HG03520 (cell line): ENCODE results near the gene LRP5.

ENCODE experiments used
- ATAC-seq: cut with Tn5 transposase; IDR thresholded peaks from one replicate; pipeline ENCODE4 v1.9.1; 2021; ENCODE audit warnings: mild to moderate bottlenecking, moderate library complexity; ENCODE audit not compliant: unreplicated experiment

Gene LRP5

DNA sequence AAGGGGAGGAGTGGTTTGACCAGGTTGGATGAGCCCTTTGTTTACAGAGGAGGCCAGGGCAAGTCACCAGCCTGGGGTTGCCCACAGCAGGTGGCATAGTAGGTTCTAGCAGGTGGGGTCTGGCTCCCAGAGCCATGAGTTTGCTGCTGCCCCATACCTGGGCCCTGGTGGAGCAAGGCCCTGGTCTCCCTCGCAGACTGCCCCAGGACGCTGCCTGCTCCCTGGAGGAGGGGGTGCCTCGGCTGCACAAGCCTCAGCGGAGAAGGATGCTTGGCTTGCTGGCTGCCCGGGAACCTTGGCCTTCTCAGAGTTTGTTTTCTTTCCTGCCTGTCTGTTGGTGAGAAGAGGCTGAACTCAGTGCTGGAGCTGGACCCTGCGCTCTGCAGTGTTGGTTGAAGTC is 54.9 kb downstream of the LRP5 start:
- ATAC-seq, result no peak

DNA sequence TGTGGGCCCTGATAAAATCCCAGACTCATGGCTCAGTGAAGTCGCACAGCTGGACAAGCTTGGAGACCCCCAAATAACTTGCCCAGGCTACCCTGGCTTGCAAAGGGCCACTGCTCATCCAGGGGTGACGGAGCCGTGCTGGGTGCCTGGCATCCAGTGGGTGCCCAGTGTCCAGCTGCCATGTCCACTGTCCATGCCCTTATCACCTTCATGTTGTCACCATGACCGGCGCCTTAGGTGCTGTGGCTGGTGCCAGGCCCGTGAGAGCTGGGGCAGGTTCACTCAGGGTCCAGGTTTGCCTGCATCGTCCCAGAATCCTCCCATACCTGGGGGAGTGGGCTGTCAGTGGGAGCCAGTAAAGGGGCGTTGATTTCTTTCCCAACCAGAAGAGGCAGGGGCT is 57.4 kb downstream of the LRP5 start:
- no peak for ATAC-seq

DNA sequence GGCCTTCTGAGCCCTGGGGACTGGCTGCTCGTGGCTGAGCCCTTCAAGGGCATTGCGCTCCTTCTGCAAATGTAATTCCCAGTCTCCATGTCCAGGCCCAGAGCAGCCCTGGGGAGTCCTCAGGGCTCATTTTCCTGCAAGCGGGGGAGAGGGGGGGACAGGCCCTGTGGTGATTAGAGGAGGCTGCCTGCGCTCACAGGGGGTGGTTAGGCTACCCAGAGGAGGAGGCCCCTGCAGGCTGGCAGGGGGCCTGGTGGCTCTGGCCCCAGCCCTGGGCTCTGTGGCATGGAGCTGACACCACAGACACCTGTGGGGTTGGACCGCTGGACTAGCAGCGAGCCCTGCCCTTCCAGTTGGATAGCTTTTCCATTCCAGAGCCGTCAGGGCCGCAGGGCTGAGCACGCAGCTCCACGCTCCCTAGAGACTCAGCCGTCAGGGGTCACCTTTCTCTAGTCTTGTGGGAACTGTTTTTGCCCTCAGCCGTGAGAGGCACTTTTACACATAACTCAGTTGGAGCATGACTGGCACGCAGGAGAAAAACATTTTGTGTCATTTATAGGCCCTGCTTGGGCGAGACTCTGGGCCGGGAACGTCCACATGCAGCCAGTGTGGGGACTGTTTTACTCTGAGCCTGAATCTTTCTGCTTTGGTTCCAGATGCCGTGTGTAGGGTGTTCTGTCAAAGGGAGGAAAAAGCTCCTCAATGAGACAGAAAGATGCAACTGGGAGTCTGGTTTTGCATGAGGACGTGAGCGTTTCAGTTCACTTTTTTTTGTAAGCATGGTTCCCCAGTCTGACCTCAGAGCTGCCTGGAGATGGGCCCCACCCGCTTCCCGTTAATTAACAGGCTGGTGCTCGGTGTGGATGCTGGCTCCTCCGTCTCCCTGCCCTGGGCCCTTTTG is 58.1 kb downstream of the LRP5 start:
- ATAC-seq, result no peak

DNA sequence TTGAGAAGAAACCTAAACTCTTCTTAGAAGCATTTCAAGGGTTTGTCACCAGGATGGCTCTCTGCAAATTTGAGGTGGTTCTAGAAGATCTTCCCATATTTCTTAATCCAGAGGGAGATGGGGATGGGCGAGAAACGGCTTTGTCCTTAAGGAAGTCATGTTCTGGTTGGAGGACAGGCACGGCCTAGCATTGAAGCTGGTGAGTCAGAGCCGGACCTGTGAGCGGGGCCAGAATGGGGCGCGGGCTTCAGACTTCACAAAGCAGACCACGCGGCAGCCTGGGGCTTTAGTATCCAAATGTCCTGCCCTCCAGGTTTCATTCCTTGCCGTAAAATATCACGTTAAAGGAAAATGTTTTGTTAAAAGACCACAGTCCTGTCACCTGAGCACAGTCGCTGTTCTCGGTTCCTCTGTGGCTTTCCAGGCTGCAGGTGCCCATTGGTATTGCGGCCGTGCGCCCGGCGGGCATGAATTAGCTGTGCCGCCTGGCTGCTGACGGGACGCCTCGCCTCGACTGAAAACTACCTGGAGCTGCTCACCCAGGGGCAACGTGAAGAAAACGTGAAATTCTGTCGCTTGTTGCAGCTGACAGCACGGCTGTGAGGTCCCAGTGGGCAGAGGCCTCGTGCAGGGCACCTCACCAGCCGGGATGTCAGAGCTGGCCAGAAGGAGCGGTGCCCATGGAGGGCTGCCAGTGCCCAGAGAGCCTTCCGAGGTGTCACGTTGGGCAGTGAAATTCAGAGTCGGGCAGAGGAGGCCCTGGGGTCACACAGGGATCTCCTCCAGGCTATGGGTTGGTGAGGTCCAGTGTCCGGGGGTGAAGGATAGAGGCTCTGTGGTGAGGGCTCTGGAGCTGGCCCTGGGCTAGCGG is 59.0 kb downstream of the LRP5 start:
- no peak for ATAC-seq

DNA sequence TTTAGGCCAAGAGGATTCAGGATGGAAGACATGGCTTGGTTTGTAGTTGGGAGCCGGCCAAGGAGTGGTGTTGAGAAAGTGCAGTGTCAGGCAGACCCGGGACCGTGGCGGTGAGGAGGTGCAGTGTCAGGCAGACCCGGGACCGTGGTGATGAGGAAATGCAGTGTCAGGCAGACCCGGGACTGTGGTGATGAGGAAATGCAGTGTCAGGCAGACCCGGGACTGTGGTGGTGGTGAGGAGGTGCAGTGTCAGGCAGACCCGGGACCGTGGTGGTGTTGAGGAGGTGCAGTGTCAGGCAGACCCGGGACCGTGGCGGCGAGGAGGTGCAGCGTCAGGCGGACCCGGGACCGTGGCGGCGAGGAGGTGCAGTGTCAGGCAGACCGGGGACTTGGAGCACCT is 59.7 kb downstream of the LRP5 start:
- no peak for ATAC-seq

DNA sequence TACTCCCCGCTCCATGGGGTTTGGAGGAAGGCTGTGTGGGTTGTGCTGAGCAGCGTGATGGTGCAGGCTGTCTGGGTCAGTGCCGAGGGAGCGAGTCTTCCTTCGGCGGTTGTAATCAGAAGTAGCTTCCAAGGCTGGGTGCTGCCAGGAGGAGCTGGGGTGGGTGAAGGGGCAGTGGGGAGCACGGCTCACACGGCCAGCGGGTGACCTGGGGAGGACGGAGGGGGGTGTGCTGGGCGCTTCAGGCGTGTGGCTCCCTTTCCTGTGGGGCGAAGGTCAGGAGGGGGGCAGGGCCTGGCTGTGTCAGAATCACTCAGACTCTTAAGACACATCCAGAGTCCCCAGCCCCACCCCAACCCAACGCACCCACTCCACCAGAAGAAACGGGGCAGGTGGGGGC is 60.2 kb downstream of the LRP5 start:
- no peak for ATAC-seq

DNA sequence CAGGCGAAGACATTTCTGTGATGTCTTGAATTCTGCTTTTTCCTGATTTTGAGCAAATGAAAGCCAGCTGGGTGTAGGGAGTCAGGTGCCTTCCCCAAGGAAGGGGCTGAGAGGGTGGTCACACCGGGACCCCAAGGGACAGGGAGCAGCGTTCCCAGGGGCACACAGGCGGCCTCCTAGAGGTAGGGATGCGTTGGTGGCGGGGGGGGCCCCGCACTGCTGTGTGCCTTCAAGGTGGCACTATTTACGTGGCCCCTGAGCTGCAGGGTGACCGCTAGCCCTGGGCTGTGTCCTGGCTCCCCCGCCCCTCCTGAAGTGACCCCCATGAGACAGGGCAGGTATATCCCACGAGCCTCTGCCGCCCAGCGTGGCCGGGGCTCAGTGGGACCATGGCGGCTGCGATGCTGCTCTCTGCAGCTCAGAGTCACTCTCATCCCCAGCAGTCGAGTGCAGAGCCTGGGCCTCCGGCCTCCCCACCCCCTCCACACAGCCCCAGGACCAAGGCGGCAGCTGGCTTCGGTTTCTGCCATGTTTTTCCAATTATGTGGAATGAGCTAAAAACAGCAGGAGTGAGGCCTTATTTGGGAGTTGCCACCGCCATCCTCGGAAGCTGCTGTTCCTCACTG is 60.9 kb downstream of the LRP5 start:
- ATAC-seq, result no peak

DNA sequence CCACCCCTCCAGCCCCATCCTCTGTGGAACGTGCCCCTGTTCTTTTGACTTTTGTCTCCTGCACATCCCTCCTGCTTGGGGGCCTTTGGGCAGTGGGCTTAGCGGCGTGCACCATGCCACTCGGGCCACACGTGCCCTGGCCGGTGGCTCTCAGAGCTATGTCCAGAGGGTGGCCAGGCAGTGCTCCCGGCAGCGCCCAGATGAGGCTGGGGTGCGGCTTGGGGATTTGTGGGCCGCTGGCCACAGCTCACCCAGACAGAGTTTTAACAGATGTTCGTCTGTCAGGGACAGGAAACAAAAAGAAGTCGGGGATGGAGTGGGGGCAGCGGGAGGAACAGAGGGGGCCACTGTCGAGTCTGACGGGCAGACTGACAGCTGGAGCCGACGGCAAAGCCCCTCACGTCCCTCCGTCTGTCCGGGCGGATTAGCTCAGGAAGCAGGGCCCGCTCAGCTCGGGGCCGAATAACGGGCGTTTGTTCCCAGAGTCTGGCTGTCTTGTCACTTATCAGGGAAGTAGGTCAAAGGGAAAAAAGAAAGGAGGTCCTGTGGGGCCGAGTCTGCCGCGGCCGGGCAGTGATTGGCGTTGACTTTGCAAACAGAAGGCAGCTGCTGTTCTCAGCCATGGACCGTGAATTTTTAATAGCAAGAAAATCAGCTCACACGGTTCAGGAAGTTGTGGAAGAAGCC is 61.6 kb downstream of the LRP5 start:
- no peak for ATAC-seq

DNA sequence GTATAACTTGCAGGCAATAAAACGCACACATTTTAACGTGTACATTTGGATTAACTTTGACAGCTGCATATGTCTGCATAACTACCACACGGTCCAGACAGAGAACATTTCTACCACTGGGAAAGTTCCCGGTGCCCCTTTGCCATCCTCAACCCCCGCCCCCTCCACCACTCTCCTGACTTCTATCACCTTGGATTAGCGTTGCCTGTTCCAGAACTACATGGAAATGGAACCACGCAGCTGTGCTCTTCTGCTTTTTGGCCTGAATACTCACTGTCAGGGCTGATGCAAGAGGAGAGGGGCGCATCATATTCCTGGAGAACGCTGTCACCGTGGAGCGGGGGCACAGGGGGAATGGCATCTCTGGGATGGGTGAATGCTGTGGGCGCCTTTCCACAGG is 62.1 kb downstream of the LRP5 start:
- ATAC-seq, result no peak

DNA sequence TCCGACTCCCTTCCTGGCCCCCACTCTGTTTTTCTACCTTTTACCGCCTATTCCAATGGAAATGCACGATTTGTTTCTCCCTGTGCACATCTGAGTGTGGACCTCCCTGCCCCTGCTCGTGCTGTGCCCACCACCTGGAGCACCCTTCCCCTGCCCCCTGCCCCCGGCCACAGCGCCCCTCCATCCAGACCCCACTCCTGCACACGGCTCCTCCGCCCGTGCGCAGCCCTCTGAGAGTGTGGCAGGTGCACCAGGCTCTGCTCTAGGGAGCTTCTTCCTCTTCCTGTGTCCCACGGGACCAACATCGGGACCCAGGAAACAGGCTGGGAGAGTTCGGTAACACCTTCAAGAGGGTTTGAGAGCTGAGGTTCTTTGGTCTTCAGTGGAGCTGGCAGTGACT is 62.9 kb downstream of the LRP5 start:
- ATAC-seq, result no peak

DNA sequence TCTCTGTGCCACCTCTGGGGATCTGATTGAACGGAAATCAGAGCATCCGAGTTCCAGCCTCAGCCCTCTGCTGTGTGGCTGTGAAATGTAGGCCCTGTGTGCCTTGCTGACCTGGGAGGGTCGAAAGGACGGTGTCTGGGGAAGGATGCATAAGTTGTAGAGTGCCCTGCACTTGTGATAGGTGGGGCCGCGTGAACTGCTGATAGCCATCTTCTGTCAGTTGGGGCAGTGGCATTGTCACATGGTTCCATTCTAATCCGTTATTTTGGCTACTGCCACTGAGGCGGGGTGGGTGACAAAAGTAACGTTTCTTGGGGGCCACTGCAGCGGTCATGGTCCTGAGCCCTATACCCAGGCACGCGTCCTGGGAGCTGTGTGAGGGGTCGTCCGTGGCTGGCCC is 63.4 kb downstream of the LRP5 start:
- no peak for ATAC-seq

DNA sequence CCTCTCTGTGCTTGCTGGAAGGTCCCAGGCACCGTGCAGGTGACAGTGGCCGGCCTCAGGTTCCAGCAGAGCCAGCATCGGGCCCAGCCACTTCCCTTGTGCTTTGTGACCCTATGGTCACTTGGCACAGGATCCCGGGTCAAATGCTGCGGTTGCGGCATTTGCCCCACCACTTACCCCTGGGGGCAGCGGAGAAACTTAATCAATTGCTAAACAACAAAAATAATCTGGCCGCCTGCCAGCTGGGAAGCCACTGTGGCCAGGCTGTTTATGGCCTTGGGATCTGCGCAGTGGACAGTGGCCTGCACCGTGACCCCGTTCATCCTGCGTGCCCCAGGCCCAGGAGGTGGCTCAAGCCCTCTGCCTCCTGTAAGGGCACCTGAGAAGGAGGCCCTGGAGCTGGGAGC is 65.0 kb downstream of the LRP5 start:
- ATAC-seq, result no peak

DNA sequence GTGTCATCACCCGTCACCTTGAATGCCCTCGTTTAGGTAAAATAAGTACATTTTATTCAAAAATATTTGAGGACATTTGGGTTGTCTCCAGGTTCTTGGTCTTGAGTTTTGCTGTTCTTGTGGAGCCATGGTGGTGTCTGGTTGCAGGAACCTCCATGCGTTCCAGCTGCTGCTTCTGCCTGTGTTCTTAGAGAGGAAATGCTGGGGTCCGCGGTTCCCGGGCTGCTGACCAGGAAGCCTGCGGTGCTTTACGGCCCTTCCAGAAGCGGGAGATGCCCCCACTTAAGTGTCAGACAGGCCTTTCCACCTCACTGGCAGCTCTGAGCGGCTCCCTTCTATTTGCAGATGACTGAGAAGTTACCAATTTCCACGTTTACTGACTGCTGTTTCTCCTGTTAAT is 66.8 kb downstream of the LRP5 start:
- no peak for ATAC-seq

DNA sequence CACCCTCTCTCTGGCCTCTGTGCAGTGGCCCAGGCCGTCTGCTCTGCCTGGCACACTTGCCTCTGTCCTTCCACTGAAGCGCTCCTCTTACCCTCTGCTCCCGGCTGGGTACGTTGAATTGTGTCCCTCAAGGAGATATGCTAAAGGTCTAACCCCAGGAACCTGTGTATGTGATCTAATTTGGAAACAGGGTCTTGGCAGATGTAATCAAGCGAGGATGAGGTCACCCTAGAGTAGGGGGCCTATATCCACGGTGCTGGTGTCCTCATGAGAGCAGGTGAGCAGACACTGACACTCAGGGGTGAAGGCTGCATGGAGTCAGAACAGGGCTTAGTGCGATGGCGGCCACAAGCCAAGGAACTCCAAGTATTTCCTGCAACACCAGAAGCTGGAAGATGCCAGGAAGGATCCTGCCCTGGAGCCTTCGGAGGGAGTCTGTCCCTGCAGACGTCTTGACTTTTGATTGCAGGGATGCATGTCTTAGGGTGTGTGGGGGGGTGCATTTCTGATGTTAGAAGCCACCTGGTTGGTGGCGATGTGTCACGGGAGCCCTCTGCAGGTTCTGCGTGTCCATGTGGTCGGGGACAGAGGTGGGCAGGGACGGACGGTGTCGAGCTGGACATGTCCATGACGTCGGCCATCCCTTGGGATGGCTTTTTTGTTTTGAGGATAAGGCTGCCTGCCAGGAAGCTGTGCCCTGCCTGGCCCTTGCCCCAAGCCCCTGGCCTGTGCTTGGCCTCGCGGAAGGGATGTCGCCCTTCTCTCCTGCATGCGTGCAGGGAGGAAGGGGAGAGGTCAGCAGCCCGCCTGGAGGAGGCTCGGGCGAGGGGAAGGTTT is 68.6 kb downstream of the LRP5 start:
- no peak for ATAC-seq

DNA sequence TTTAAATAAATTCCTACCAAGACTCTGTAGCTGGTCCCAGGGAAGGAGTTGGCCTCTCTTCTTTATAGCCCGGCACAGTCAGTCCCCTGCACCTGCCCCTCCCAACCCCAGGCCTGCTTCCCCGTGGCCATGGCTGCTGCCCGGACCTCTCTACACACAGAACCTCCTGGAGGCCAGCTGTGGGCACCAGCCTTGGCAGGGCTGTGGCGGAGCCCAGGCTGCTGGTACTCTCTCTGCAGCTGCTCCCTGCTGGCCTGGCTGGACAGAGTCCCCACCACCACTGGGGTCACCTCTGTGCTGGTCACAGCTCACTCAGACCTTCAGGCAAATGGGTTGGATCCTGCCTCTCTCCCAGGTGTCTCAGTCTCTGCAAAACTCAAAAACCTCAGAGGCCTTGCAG is 69.3 kb downstream of the LRP5 start:
- ATAC-seq, result no peak

DNA sequence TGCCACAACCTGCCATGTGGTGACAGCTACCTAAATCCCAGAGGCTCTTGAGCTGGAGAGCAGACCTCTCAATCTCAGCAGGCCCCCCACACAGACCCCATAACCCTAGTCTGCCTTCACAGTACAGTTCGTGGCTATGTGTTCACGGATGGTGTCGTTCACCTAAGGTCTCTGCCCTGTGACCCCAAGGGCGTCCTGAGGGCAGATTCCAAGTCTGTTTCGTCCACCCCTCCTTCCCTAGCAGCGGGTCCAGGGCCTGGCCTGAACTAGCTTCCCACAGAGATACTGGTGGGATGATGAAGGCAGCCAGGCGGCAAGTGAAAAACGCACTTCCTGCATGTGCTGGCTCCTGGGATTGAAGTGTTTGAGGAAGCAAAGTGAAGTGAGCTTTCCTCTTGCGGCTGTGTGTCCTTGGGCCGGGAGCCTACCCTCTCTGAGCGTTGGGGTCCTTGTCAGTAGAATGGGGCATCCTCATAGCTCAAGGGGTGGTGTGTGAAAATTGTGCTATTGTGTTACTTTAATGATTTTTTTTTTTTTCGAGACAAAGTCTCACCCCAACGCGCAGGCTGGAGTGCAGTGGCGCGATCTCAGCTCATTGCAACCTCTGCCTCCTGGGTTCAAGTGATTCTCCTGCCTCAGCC is 70.1 kb downstream of the LRP5 start:
- ATAC-seq, result no peak

DNA sequence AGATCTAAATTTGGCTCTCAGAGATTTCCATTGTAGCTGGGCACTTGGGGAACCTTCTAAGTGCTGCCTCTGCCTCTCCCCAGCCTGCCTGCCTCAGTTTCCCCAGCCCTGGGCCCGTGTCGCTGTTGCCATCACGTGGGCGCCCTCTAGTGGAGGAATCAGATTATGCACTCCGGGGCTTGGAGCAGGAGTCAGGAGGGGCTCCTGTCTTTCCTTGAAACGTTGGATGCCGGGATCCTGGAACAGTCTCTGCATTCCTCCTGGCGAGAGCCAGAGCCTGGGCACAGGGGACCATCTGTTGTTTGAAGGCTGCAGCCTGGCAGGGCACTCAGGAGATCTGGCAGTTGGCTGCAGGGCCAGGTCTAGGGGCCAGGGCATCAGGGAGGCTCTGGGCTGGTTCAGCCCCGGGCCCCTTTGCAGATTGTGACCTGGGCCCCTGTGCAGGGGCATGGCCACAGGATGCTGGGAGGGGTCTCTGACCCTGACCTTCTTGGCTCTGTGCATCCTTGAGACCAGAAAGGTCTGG is 71.6 kb downstream of the LRP5 start:
- ATAC-seq, result no peak

DNA sequence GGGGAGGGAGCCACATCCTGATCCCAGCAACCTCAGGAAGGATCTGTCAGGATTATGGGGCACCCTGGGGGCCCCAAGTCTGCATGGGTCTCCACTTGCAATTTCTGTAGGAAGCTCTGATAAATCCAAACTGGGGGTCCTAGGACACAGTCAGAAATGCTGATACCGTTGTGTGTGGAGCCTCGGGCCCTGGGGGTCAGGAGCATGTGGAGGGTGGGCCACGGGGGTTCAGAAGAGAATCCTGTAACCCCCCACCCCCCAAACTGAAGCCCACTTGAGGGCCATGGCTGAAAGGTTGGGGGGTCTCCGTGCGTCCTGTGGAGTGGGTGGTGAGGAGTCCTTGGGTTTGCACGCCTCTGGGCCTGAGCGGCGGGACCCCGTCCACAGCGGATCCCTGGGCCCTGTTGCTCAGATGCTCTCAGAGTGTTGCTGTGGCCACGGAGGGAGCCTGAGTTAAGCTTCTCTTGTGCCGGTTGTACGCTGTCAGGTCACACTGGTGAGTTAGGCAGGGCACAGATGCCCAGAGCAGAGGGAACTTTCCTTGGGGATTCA is 72.2 kb downstream of the LRP5 start:
- ATAC-seq, result no peak

DNA sequence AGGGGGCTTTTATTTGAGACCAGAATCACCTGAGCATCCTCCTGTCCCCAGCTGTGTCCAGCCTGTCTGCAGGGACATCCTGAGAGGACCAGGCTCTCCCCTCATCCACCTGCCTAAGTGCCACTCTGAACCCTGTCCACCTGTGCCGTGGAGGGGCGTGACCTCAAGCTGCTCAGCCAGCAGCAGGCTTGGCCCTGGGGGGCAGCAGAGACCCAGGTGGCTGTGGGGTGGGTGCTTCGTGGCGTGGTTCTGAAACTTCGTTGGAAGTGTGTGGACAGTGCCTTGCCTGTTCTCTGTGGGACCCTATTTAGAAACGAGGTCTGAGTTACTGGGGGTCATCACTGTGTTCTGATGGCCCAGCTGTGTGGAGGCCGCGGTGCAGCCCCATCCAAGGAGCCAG is 72.7 kb downstream of the LRP5 start:
- no peak for ATAC-seq
